CD4-positive, alpha-beta T cell treated with Interleukin-6 at 100 ng/mL for 8 hours (primary cell): ENCODE measurements around the gene TSSC4.

ENCODE experiments used
- DNase-seq: peaks from one replicate; pipeline ENCODE4 v3.0.0-alpha.2; 2020; ENCODE audit warnings: mixed read lengths, low spot score

Gene TSSC4

DNA sequence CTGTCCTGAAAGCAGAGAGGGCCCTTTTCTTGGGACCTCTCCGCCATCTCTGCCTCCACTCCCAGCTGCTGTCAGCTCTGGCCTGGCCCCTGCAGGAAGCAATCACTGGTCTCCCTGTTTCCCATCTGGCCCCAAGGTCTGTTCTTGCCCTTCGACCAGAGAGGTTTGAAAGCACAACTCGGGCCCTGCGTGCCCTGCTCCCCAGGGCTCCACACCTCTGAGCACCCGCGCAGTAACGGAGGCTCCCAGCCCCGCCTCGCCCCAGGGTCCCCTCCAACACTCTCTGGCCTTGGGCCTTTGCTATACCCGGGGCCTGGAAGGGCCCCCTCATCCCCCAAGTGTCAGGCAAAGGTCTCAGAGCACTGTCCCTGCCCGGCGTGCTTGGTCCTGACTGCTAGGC, 31.2 kb upstream of the TSSC4 start:
- no peak for DNase-seq

DNA sequence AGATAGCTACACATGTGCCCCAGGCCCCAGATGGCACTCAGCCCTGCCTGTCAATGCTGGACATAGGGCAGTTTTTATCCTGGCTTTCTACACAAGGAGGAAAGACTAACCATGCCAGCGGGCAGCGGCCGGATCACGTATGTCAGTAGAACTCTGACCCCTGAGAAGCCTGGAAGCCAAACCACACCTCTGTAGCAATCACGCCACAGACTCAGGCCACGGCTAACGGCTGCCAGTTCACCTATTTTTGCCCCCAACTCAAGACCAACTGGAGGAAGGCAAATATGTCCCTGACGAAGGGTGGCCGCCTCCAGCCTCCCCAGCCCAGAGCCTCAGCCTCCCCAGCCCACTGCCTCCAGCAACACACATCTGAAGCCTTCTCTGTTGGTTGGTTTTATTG, 30.7 kb upstream of the TSSC4 start:
- DNase-seq: no peak

DNA sequence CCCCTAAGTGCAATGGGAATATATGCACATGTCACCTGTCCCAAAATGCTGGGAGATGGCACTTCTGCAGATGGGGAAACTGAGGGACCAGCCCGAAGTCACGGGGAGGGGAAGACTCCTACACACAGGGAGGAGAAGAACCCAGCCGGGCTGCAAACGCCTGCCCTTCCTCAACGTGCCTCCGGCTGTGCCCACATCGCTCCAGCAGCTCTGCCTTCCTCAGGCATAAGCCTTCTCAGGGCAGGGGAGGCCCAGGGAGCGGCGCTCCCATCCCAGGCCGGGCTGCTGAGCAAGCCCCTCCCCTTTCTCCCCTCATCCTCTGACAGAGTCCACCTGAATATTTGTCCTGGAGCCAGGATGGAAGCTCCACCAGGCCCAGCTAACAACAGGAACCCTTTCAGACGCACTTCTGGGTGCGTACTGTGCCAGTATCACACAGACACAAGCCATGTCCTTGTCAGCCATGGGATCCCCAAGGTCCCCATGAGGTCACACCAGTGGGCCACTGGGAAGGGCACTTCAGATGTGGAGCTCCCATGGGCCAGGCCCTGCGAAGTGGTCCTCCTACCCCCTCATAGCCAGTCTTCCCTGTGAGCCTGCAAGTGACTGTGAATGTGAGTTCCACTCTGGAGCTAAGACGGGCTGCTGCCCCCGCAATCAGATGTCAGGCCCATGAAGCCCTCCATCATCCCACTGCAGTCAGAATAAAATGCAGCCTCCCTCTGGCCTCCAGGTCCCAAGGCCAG, 25.9 kb upstream of the TSSC4 start:
- DNase-seq: no peak

DNA sequence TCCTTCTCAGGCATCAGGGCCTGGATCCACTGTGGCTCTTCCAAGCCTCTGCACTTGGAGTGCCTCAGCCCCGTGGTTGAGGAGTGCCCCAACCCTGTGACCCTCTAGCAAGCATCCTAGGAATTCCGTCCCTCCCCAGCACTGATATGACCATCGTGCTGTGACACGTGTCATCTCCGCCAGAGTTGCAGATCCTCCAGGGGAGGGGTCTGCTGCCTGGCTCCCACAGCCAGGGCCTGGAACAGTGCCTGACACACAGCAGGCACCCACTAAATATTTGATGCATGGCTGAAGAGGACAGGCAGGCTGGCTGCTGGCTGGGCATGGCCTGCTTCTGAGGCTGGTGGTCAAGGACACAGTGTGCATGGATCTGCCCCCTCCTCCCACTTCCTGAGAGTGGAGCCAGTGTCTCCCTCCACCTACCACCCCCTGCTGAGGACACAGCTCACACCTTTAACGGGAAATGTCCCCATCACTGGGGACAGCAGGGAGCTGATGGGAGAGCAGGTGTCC, 25.2 kb upstream of the TSSC4 start:
- no peak for DNase-seq

DNA sequence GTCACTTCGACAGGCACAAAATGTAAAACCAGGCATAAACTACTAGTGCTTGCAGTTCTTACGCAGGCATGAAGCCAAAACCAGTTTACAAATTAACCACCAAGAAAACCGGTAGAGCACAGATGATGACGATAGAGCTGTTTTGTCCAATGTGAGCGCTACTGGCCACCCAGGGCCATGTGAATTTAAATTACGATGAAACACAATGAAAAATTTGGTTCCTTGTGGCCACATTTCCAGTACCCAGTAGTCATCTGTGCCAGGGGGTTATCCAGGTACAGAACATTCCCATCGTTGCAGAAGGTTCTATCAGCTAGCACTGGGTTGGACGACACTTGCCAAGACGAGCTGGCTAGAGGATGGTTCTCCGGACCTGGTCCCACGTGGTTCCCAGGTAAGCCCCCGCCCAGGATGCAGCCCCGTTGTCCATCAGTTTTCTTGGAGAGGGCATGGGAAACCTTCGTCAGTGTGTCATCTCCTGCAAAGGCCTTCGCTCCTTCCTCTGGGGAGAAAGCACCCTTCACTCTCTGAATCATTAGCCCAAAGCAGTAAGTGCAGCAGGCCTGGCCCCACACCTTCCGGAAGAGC, 24.5 kb upstream of the TSSC4 start:
- DNase-seq: no peak

- DNase-seq: peak; percentile 55
Measured at GRCh38 chr11:2376751-2377451, 23.6 kb upstream of the TSSC4 start, which contains the start of gene CD81. Gene CD81 (plus strand): TSS chr11:2377310. CDS start chr11:2377550, 240 bp downstream.

GRCh38 chr11:2377511-2378443, 22.8 kb upstream of the TSSC4 start:
- peak; percentile 44 for DNase-seq

DNA sequence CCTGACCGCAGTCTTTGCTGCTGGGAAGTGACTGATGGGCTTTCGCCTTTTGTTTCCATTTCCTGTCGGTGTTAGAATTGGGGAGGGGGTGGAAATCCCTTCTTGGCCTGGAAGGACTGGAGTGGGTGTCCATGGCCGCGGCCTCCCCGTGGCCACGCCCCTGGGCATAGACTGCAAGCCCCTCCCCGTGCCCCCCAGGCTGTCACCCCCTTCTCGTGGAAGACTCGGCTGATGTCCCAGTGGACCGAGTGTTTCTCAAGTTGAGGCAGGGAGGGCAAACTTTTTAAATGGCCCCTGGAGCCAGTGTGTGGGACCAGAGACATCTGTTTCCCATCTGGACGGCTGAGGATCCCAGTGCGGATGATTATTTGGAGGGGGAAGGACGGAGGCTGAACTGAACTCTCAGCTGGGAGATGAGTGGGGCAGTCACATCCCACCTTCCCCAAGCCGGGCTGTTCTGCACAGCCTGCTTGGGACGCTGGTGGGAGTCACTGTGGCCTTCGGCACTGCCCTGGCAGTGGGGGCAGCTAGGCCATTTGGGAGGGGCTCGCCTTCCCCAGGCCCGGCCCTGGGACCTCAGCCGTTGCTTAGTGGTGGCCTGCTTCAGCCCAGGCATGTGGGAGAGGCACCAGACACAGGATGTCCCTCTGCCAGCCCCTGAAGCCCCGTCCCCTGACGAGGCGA, 21.9 kb upstream of the TSSC4 start:
- no peak for DNase-seq

DNA sequence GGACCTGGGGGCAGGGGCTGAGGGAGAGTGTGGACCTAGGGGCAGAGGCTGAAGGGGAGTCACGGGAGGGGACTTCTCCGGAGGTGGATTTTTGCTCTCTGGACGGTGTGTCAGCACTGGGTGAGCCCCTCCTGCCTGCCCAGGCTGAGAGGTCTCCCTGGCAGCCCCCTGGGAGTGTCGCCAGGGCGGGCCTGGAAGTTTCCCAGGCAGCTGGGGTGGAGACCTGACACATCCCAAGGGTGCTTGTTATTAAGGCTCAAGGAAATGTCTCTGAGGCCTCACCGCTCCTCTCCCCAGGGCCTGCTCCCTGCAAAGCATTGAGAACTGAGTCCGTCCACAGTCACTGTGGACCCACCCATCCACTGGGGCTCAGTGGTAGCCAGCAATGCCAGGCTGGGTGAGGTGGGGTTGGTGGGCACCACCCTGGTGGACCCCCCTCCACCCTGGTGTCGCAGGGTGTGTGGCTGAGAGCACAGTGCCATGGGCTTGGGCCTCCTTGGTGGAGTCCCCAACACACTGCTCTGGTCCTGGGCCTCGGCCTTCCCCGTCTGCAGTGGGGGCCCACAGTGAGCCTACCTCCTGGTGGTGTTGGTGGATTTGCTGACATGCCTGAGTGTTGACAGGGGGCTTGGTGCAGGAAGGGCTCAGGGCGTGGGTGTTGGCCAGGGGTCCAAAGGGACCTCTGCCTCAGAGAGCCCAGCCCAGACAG, 20.9 kb upstream of the TSSC4 start:
- DNase-seq: no peak

- DNase-seq: no peak
Measured at GRCh38 chr11:2380396-2380795, 20.2 kb upstream of the TSSC4 start.

- DNase-seq: no peak
Measured at GRCh38 chr11:2380807-2381350, 19.7 kb upstream of the TSSC4 start.

GRCh38 chr11:2381494-2382128, 18.9 kb upstream of the TSSC4 start:
- no peak for DNase-seq

DNA sequence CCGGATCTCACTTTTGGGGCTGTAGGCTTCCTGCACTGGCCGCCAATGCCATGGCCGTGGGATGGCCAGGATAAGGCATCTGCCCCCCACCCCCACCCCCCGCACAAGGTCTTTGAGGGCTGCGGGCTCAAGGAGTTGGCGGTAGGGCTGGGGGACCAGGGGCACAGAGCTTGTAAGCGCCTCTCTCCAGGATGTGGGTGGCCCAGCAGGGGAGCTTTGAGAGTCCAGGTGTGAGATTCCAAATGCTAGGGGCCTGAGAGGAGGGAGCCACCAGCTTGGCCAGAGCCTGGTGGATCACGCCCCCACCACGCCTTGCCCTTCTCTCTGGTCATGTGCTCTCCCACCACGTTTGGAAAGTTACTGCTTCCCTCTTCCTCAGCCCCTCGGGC, 18.4 kb upstream of the TSSC4 start:
- DNase-seq: no peak

DNA sequence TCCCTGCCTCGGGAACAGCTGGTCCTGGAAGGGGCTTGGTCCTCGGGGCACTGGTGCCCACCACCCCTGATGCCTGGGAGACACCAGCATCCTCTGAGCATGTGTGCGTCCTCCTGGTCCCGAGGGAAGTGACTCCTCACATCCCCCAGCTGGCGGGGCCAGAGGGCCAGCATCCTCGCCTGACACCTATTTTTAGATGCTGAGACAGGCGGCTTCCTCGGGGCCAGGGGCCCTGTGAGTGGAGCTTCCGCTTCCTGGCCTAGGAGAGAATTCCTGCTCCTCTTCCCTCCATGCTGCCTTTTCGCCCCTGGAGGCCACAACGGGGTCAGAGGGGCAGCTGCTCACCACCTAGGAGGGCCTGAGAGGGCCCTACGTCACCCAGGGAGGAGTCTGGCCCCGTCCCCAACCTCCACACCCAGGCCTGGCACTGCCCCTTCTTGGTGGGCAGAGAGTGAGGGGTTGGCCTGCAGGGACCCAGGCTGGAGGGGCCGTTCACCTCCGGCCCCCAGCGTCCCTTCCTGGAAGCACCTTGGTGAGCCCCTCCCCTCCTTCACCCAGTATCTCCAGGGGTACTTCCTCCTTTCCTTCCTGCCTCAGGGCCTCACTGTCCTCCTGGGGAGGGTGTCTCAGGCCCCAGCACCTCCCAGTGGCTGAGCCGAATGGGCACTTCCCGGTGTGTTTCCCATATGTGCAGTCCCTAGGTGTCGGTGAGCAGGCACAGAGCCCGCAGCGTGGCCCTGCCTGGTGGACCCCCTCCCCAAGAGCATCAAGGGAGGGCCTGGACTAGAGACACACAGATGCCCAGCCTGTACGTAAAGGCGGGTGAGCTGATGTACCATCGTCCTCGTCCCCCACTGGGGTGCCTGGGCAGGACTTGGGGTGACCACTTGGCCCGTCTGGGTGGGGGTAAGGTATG, 17.4 kb upstream of the TSSC4 start:
- no peak for DNase-seq

DNA sequence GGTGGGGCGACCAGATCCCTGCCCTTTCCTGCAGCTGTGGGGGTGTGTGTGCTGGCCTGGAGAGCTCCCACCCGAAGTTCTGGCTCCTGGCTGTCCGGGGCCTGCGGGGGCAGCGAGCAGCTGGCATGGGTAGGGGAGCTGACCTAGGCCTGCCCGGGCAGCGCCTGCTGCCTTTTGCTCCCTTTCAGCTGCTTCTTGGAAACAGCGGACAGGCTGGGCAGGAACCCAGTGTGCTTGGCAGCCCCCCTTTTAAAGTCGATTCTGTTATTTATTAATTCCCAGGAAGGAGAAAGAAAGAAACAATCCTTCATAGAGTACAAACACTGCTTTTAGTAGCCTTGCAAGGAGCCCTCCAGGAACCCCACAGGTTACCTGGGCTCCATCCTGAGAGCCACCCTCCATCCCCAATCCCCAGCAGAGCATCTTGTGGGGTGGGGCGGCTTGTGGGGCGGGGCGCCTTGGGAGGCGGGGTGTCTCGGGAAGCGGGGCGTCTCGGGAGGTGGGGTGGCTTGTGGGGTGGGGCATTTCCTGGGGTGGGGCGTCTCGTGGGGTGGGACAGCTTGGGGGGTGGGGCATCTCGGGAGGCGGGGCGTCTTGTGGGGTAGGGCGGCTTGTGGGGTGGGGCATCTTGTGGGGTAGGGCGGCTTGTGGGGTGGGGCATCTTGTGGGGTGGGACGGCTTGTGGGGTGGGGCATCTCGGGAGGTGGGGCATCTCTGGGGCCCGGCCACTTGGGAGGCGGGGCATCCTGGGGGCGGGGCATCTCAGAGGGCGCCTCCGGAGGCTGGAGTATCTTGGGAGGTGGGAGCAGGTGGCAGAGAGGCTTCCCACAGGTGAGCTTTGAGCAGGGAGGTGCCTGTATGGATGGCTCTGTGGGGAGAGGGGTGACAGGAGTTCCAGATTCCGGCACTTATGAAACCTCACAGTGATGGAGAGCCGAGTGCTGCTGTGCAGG, 16.4 kb upstream of the TSSC4 start:
- peak; percentile 41 for DNase-seq

DNA sequence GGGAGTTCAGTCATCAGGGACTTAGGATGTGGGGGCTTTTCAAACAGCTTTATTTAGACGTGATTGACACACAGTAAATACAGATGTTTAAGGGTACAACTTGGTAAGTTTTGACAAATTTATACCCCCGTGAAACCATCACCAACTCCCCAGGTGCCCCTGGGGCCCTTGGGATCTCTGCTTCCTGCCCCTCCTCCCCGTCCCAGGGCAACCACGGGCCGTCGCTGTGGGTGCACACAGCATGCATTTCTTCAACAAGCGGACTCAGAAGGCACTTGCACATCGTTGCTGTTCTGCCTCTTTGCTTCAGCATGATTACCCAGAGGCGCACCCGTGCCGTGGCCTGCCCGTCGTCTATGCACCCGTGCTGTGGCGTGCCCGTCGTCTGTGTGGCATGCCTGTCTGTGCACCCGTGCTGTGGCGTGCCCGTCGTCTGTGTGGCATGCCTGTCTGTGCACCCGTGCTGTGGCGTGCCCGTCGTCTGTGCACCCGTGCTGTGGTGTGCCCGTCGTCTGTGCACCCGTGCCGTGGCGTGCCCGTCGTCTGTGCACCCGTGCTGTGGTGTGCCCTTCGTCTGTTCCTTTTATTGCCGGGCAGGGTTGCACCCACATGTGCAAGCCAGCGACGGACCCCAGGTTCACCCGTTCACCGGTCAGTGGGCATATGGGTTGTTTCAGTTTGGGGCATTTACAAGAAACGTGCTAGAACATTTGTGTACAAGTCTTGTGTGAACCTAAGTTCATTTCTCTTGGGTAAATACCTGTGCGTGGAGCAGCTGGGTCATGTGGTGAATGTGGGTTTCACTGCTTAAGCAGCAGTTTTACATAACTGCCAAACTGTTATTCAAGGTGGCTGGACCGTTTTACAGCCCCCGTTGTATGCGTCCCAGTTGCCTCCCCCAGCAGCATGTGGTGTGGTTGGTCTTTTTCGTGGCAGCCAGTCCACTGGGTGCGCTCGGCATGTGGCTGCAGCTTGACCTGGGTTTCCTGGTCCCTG, 15.1 kb upstream of the TSSC4 start:
- no peak for DNase-seq
